Measurements from ENCODE around the gene INIP. TPM values are rescaled to one million over a fixed set of nuclear protein-coding genes. Genes with fewer than 3 reads are reported as not detected.

Gene INIP
- total and polyA plus RNA-seq, 2 of the 13 experiments (the other 11 are each of a cell fraction or from before 2014, with no cell fraction given), result 13.6 to 28.6 TPM

- Histone ChIP-seq H3K36me3 (replicated peaks in 1 of 2; ENCODE audit: control insufficient read depth in 1 of 2, insufficient read depth in 2 of 2, low read length in 2 of 2) (no peaks in the 10 kb centered on the region), H3K4me2 (ENCODE audit: low read depth, low read length) (peak overlapping the region; percentile 91), H3K27me3 (ENCODE audit: control insufficient read depth in 1 of 2, insufficient read depth in 2 of 2, low read length in 2 of 2) (no peaks in the 10 kb centered on the region; a peak in 1 of 5 replicates), H3K27ac (ENCODE audit: extremely low read length, insufficient read depth, low read length) (peak overlapping the region; percentile 65), H3K9me3 (ENCODE audit: low read length) (no peaks in the 10 kb centered on the region), H4K20me1 (ENCODE audit: insufficient read depth, low read length) (no peaks in the 10 kb centered on the region), H3K4me1 (ENCODE audit: insufficient read depth, low read length) (peaks cover 80% of the 10 kb centered on the region), H2AFZ (ENCODE audit: low read length) (no peak overlapping the region), H3K4me3 (replicated peaks in 1 of 3; ENCODE audit: insufficient read depth in 1 of 3, low read depth in 2 of 3, low read length in 3 of 3) (peak overlapping the region; percentile 86 to 97 (median 89)), H3K9ac (ENCODE audit: insufficient read depth, low read depth, low read length) (peak overlapping the region; percentile 88), H3K79me2 (ENCODE audit: insufficient read depth, low read length) (peaks cover 35% of the 10 kb centered on the region)
- POLR2A ChIA-PET, result interaction anchor here (0.9 to 6.0 kb wide), 5 partner anchors 13 to 372 kb away, joined by 3 to 35 read pairs (median 17); partner anchors contain the start of gene INIP
- CTCF ChIA-PET (ENCODE audit: low intra/inter-chr PET ratio, low total read pairs), result no interaction called here
- FAIRE-seq (no peak), DNase-seq (ENCODE audit: low spot score) (no peak), ATAC-seq (no peak)
- BruUV-seq (replicated peaks), result no TSS peak
- intact Hi-C loops (cut with micrococcal nuclease; ENCODE audit: unreplicated experiment) (loop anchor here (1.0 kb wide), 1 partner anchor 43 kb away; no protein-coding TSS in a partner anchor), in situ Hi-C loops (cut with HindIII; ENCODE audit: extremely low pct_ligation_motif_present, low pct_unique_long_range_greater_than_20kb) (no loop called here)
- no CpG with 5 or more reads among the region's 50 CpGs for WGBS (ENCODE audit: low lambda C conversion rate)
- TF ChIP-seq TCF7 (IDR thresholded peaks at IDR 0.05; ENCODE audit: low read depth) (no peak), ZNF124 (CRISPR knock-in tag; IDR thresholded peaks at IDR 0.05) (no peak), RXRB (CRISPR knock-in tag; IDR thresholded peaks at IDR 0.05; ENCODE audit: borderline replicate concordance) (no peak), MIER2 (CRISPR knock-in tag; IDR thresholded peaks at IDR 0.05) (no peak), YY1 (IDR thresholded peaks at IDR 0.05; ENCODE audit: insufficient read depth, insufficient replicate concordance, low read depth, low read length) (peak; percentile 4), ZNF513 (CRISPR knock-in tag; conservative IDR thresholded peaks at IDR 0.05) (no peak), HOXA7 (CRISPR knock-in tag; IDR thresholded peaks at IDR 0.05) (no peak), ZSCAN9 (CRISPR knock-in tag; IDR thresholded peaks at IDR 0.05; ENCODE audit: borderline replicate concordance) (no peak), SP4 (CRISPR knock-in tag; IDR thresholded peaks at IDR 0.05) (peak; percentile 28; the same call in 1 of the 2 replicates), ZNF891 (CRISPR knock-in tag; IDR thresholded peaks at IDR 0.05) (no peak), MAFG (CRISPR knock-in tag; IDR thresholded peaks at IDR 0.05) (no peak), TAF15 (IDR thresholded peaks at IDR 0.05; ENCODE audit: low read depth, low read length, poor library complexity, severe bottlenecking) (no peak), RBFOX2 (IDR thresholded peaks at IDR 0.05; ENCODE audit: low read depth, low read length) (peak; percentile 64), TRIM24 (CRISPR knock-in tag; IDR thresholded peaks at IDR 0.05) (no peak), DPF2 (CRISPR knock-in tag; IDR thresholded peaks at IDR 0.05; ENCODE audit: borderline replicate concordance, low read depth) (no peak), ZNF672 (CRISPR knock-in tag; IDR thresholded peaks at IDR 0.05) (no peak), AKAP8 (CRISPR knock-in tag; IDR thresholded peaks at IDR 0.05) (no peak), POLR2AphosphoS2 (IDR thresholded peaks at IDR 0.05; ENCODE audit: low read depth, low read length) (no peak), MYNN (CRISPR knock-in tag; IDR thresholded peaks at IDR 0.05; ENCODE audit: low read depth) (no peak), SMAD1 (CRISPR knock-in tag; IDR thresholded peaks at IDR 0.05; ENCODE audit: borderline replicate concordance, low read depth) (no peak), SAFB2 (CRISPR knock-in tag; IDR thresholded peaks at IDR 0.05; ENCODE audit: borderline replicate concordance, low read depth) (no peak), ZNF543 (CRISPR knock-in tag; IDR thresholded peaks at IDR 0.05) (peak; percentile 3; the same call in 1 of the 2 replicates), KLF11 (CRISPR knock-in tag; IDR thresholded peaks at IDR 0.05) (no peak), ZNF766 (CRISPR knock-in tag; IDR thresholded peaks at IDR 0.05; ENCODE audit: borderline replicate concordance) (no peak), FOXO1 (CRISPR knock-in tag; IDR thresholded peaks at IDR 0.05) (no peak), KLF6 (CRISPR knock-in tag; IDR thresholded peaks at IDR 0.05) (no peak)
- TF ChIP-seq, protein P1, sequence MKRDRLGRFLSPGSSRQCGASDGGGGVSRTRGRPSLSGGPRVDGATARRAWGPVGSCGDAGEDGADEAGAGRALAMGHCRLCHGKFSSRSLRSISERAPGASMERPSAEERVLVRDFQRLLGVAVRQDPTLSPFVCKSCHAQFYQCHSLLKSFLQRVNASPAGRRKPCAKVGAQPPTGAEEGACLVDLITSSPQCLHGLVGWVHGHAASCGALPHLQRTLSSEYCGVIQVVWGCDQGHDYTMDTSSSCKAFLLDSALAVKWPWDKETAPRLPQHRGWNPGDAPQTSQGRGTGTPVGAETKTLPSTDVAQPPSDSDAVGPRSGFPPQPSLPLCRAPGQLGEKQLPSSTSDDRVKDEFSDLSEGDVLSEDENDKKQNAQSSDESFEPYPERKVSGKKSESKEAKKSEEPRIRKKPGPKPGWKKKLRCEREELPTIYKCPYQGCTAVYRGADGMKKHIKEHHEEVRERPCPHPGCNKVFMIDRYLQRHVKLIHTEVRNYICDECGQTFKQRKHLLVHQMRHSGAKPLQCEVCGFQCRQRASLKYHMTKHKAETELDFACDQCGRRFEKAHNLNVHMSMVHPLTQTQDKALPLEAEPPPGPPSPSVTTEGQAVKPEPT (CRISPR knock-in tag; IDR thresholded peaks at IDR 0.05; ENCODE audit: low read depth), result no peak
Observed at GRCh38 chr9:112750764-112751055, 32.8 kb upstream of the INIP start.
